Kidney (tissue), 14 donors: ENCODE measurements around the gene TSC2. TPM values are rescaled to one million over a fixed set of nuclear protein-coding genes. Genes with fewer than 3 reads are reported as not detected.

Experiments used
- DNase-seq, 5 donors: peaks; one replicate each; pipeline ENCODE4 v3.0.0-alpha.2; 2013 to 2020
- FAIRE-seq: peaks from 2 replicates; lab custom pipeline; 2012; peaks lifted over from hg19 to GRCh38; lab: Jason Lieb, UNC
- H3K27ac ChIP-seq, 2 donors: one replicate each; pipeline ENCODE4 v1.7.0; 2013; ENCODE audit warnings: low read depth in 2 of 2, low read length in 2 of 2, inconsistent platforms in 1 of 2
- H3K27me3 ChIP-seq: one replicate; pipeline ENCODE4 v1.7.1; 2013; ENCODE audit warnings: low read length, inconsistent platforms; ENCODE audit not compliant: control insufficient read depth, insufficient read depth
- H3K36me3 ChIP-seq, 3 donors: one replicate each; pipeline versions ENCODE4 v1.7.0 to v1.7.1; 2013; ENCODE audit warnings: low read length in 3 of 3, control low read depth in 1 of 3, inconsistent platforms in 1 of 3; ENCODE audit not compliant: insufficient read depth in 3 of 3, control insufficient read depth in 2 of 3
- H3K4me1 ChIP-seq, 3 donors: one replicate each; pipeline versions ENCODE4 v1.7.0 to v1.7.1; 2013; ENCODE audit warnings: low read length in 3 of 3, inconsistent platforms in 1 of 3, low read depth in 1 of 3; ENCODE audit not compliant: control insufficient read depth in 2 of 3, insufficient read depth in 2 of 3
- H3K4me3 ChIP-seq, 3 donors: one replicate each; pipeline versions ENCODE4 v1.7.0 to v1.8.1; 2013; ENCODE audit warnings: low read length in 3 of 3, control low read depth in 1 of 3, inconsistent platforms in 1 of 3
- H3K9ac ChIP-seq, 3 donors: one replicate each; pipeline versions ENCODE4 v1.7.0 to v1.7.1; 2013; ENCODE audit warnings: low read length in 3 of 3, control low read depth in 1 of 3, inconsistent platforms in 1 of 3
- H3K9me3 ChIP-seq, 3 donors: one replicate each; pipeline versions ENCODE4 v1.7.0 to v1.7.1; 2013; ENCODE audit warnings: low read length in 3 of 3, control low read depth in 1 of 3, inconsistent platforms in 1 of 3; ENCODE audit not compliant: control insufficient read depth in 2 of 3, insufficient read depth in 1 of 3
- CTCF ChIP-seq: IDR thresholded peaks from 3 replicates; pipeline ENCODE4 v1.5.1; 2012; ENCODE audit warnings: mild to moderate bottlenecking, moderate library complexity, borderline replicate concordance; ENCODE audit not compliant: insufficient read depth; ENCODE audit errors: extremely low read depth
- intact Hi-C: fragments of 100-400 bp; cut with DNase I; formaldehyde crosslinking; loops from one replicate; pipeline ENCODE4 v1.11.1; 2022
- polyA plus RNA-seq: library from polyadenylated mRNA; stranded (reverse); fragments of 350-450 nt; fragmentation: Illumina TruSeq; extraction: RNeasy Lipid Tissue Mini Kit (QIAGEN cat#74804); gene quantifications from one replicate; pipeline ENCODE4 v1.2.3, GENCODE V29; 2014; ENCODE audit warnings: low read depth, low replicate concordance; ENCODE audit not compliant: insufficient read depth
- total RNA-seq: library from RNA; stranded (reverse); fragmentation: NEBNext Ultra II Directional; extraction: Animal tissue kit (Norgen Biotek cat#: 25700); gene quantifications from one replicate; pipeline ENCODE4 v1.2.1, GENCODE V29; 2021
- donor health status: control.
- donor health status: control.
- donor health status: control.
- donor health status: control.
- donor health status: control.
- donor health status: DM: yes; HTN: yes; CAD: no.
- donor health status: Normal renal cell carcinoma (clear cell type).

Gene TSC2
- total and polyA plus RNA-seq, 2 donors from 2014 or later = 40.0 to 151 TPM

GRCh38 chr16:2003827-2004641 lies 43.8 kb upstream of the TSC2 start:
- peak; percentile 93 to 96 (median 95) for DNase-seq
- no peak for FAIRE-seq
- intact Hi-C loops = no loop called here
- H3K36me3 ChIP-seq = peaks cover 0 to 31% (median 10%) of the 10 kb centered on the region in 3 donors
- H3K4me3 ChIP-seq = no peak overlapping the region
- H3K9me3 ChIP-seq = no peaks in the 10 kb centered on the region
- peak; percentile 95 for TF ChIP-seq CTCF
- no peak overlapping the region for H3K27ac ChIP-seq
- H3K27me3 ChIP-seq = no peaks in the 10 kb centered on the region
- no peak overlapping the region for H3K9ac ChIP-seq
- peaks cover 0 to 34% (median 3%) of the 10 kb centered on the region in 3 donors for H3K4me1 ChIP-seq

GRCh38 chr16:2004795-2005517 lies 42.8 kb upstream of the TSC2 start:
- H3K4me1 ChIP-seq = peaks cover 0 to 35% (median 3%) of the 10 kb centered on the region in 3 donors
- H3K9ac ChIP-seq = no peak overlapping the region
- intact Hi-C loops = no loop called here
- no peaks in the 10 kb centered on the region for H3K27me3 ChIP-seq
- FAIRE-seq (no peak), DNase-seq (peak in 1 of 5 donors; percentile 68)
- peaks cover 0 to 28% (median 10%) of the 10 kb centered on the region in 3 donors for H3K36me3 ChIP-seq
- H3K27ac ChIP-seq = no peak overlapping the region
- TF ChIP-seq CTCF = no peak
- no peak overlapping the region for H3K4me3 ChIP-seq
- no peaks in the 10 kb centered on the region for H3K9me3 ChIP-seq

- DNase-seq (peak in 1 of 5 donors; percentile 72), FAIRE-seq (no peak)
- H3K36me3 ChIP-seq = peaks cover 0 to 23% (median 10%) of the 10 kb centered on the region in 3 donors
- intact Hi-C loops = no loop called here
- H3K27me3 ChIP-seq = no peaks in the 10 kb centered on the region
- no peak overlapping the region for H3K27ac ChIP-seq
- no peak for TF ChIP-seq CTCF
- no peaks in the 10 kb centered on the region for H3K9me3 ChIP-seq
- no peak overlapping the region for H3K4me3 ChIP-seq
- no peak overlapping the region for H3K9ac ChIP-seq
- H3K4me1 ChIP-seq = peaks cover 3 to 41% (median 3%) of the 10 kb centered on the region in 3 donors
Observed at GRCh38 chr16:2005646-2006045, 42.1 kb upstream of the TSC2 start.
